HG02798 (cell line): ENCODE measurements around the gene NKPD1.

Source experiments
- ATAC-seq: cut with Tn5 transposase; IDR thresholded peaks from one replicate; pipeline ENCODE4 v1.9.1; 2021; ENCODE audit warnings: mild to moderate bottlenecking; ENCODE audit not compliant: unreplicated experiment, poor library complexity

Gene NKPD1

GRCh38 chr19:45175515-45176345 is 14.9 kb upstream of the NKPD1 start:
- no peak for ATAC-seq

DNA sequence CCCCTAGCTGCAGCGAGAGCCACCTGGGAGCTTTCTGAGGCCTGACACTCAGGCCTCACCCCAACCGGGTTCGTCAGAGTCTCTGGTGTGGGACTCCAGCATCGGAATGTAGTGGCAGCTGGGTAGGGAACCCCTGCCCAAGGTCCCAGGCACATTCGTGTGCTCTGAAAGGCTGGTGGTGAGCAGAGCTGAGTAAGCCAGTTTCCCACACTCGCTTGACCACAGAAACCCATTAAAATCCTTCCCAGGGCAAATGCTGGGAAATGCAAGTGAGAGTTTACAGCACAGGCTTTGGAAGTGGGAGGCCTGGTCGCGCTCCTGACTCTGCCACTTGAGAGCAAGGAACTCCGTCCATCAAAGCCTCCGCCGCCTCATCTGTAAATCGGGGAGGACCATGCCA is 13.0 kb upstream of the NKPD1 start:
- ATAC-seq: no peak

DNA sequence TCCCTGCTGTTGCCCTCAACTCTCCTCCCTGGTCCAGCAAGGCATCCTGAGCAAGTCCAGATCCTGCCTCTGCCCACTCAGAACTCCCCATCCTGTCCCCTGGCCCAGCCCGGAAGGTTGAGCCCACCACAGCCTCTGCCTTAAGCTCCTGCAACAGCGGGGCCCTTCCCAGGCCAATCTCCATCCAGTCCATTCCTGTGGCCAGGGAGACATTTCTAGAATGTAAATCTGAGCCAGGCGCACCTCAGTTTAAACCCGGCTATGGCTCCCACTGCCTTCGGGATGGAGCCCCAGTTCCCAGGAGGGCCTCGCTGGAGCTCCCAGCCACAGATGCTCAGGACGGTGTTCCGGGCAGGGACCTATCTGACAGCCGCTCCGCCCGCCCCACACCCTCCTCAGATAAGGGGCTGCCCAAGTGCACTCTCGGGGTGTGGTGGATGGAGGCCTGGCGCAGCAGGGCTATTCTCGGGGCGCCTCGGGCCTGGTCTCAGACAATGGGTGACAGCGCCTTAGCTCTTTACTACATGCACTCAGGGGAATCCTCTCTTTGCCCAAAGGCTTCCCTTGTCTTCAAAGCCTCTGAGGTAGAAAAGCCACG is 11.9 kb upstream of the NKPD1 start:
- ATAC-seq: no peak

DNA sequence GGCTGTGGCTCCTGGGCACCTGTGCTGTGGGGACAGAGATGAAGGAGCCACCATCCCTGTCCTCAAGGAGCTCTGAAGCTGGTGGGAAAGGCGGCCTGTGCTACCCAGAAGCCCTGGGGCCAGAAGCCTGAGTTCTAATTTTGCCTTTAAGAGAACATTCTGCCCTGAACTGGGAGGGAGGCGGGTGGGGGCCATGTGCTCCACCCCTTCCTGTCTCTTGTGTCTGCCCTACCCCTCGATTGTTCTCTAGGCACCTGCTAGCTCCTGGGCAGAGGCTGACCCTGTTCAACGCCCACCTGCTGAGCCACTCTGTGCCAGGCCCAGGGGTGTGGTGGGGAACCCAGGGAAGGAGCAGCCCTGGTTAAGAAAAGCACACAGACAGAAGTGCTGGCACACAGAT is 11.4 kb upstream of the NKPD1 start:
- no peak for ATAC-seq

DNA sequence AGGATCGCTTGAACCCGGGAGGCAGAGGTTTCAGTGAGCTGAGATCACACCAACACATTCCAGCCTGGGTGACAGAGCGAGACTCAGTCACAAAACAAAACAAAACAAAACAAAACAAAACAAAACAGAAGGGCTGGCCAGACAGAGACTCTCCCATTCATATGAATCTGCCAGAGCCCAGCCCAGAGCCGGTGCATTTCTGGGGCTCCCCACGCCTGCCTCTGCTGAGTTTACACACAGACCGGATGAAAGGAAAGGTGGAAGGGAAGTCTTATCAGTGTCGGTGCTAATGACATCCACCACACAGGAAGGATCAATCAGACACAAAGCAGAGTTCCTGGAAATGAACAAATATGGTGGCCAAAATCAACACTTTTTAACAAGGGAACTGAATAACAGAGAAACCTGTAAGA is 10.4 kb upstream of the NKPD1 start:
- ATAC-seq: no peak

GRCh38 chr19:45170146-45171106 is 9.6 kb upstream of the NKPD1 start:
- no peak for ATAC-seq

- no peak for ATAC-seq
These were observed 8.8 kb upstream of the NKPD1 start for GRCh38 chr19:45169602-45170001.

GRCh38 chr19:45168767-45169351 is 8.1 kb upstream of the NKPD1 start:
- ATAC-seq: no peak

- ATAC-seq: no peak
These were observed 6.0 kb upstream of the NKPD1 start for GRCh38 chr19:45166723-45167252.

DNA sequence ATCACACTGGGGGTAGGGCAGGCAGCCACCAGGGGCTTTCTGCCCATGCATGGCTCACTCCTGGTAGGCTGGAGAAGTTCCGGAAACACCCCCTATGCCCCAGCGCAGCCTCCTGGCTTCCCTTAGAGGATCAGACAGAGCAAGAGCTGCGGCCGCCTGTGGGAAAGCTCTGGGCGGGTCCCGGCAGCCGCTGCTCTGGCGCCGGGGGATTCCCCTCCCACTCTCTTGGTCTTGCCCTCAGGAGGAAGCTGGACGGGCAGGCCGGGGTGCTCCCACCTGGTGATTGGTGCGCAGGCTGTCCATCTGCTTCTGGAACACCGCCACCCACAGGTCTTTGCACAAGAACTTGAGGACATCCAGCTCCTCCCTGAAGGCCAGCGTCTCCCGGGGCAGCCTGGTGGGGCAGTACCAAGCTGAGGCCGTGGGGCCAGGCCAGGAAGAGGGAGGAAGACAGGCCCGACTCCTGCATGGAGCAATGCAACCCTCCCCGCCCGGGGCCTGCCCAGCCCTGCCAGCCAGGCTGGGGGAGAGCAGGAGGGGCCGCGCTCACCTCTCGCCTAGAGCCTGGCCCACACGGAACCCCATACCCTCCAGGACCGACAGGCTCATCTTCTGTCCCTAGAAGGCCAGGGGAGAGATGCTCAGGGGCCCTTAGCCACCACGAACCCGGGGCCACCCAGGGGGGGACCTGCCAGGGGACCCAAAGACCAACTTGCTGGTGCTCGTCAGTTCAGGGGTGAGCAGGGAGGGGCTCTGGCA is 4.0 kb upstream of the NKPD1 start:
- peak; percentile 72 for ATAC-seq

DNA sequence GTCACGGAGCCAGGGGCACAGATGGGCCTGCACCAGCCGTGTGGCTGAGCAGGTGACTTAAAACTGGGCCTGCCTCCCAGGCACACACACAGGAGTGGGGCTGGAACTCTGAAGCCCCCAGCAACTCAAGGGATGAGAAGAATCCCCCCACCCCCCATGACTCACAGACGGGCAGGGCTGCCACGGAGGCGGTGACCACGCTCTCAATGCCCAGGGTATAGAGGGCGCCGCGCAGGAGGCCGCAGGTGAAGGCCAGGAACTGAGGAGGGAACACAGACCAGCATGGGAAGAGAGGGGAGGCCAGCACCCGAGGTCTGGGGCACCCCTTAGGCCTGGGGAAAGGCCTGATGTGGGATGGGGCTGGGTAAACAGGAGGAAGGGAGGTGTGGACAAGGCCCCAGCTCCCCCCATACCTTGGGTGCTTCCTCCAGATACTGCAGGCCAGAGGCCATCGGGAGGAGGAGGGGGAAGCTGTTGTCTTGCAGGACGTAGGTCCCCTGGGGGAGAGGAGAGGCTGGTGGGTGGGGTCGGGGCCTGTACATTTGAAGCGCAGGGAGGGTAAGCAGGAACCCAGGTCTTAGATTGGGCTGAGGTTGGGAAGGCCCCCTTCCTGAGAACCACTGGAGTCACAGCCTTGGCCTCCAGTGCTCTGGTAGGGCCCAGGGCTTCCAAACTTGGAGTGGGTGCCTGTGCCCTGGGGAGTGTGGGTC is 3.1 kb upstream of the NKPD1 start:
- ATAC-seq: no peak

DNA sequence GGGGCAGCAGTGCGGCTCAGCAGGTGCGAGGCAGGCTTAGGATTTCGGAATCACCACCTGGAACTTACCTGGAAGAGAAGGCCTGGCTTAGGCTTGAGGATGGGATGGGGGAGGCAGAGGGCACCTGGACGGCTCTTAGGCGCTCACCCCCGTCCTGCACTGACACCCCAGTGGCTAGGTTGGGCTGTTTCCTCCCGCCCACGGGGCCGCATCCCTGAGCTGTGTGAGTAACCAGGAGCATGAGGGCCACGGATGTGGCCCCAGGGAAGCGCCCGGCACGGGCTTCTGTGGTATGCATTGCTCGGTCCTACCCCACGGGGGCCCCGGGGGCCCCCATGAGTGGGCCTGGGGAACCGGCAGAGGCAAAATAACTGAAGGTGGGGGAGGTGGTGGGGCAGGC is 2.4 kb upstream of the NKPD1 start:
- no peak for ATAC-seq

DNA sequence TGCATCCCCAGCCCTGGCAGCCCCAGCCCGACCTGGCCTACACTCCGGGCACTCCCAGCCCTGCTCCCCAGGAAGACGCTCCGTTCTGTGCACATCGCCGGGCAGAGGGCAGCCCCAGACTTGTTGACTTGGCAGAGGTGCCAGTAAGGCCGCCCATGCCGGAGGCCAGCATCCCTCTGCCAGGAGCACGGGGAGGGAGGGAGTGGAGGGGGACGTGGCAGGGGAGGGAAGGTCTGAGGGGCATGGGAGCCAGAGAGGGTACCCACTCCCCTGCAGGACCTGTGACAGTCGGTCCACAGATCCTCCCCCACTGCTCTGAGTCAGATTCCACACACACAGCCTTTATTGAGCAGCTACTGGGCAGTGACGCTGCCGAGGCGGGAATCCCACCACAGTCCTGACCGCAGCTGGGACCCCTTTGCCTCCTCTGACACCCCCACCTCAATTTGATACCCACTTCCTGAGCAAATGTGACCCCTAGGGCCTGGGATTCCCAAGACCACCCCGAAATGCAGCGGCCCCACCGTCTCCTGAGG is 1.9 kb upstream of the NKPD1 start:
- no peak for ATAC-seq

DNA sequence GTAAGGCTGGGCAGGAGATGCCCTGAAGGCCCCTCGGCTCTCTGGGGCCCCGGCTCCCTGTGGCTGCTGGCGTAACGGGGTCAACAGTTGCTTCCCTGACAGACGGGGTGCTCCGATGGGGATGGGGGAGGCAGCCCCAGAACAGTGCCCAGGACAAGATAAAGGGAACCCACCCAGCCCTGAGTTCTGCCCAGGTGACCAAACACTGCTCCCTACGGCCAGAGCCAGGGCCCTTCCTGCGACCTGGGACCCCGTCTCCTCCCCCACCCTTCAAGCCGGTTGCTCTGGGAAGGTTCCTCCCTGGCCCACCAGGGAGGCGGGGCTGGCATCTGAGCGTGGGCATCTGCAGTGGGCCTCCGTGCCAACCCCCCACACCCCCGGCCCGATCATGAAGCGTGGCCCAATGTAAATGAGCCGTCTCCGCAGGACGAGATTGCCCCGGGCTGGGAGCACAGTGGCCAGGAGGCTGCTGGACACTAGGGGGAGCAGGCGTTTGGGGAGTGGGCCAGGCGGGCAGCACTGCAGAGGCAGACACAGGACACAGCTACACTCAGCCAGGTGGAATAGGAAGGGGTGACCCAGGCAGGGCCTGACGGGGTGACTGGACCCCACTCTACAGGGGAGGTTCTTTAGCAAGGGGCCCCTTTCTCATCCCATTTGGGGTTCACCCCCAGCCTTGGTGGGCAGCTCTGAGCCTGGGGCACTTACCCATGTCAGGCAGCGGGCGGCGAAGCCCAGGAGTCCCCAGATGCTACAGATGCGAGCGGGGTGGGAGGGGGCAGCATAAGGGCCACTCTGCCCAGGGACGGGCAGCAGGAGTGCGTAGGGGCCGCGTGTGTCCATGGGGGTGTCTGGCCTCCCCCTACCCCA is 1.2 kb upstream of the NKPD1 start:
- no peak for ATAC-seq

GRCh38 chr19:45159971-45160324 is 834 bp downstream of the NKPD1 start:
- ATAC-seq: no peak

GRCh38 chr19:45159210-45159970 is 1.4 kb downstream of the NKPD1 start:
- no peak for ATAC-seq

- no peak for ATAC-seq
These were observed 2.1 kb downstream of the NKPD1 start for GRCh38 chr19:45158503-45159209.
